ENCODE data around the gene HOXA13.

GRCh38 chr7:27241189-27242056 lies 41.5 kb upstream of the HOXA13 start:
- TF ChIP-seq CTCF (IDR thresholded peaks at IDR 0.05): no peak
- no peak for TF ChIP-seq POLR2A (IDR thresholded peaks at IDR 0.05)

Measured in Peyer's patch (tissue), 4 donors.